ENCODE measurements around the gene SULT1C2.

GRCh38 chr2:108288534-108289106 lies at the start of gene SULT1C2:
- TF ChIP-seq, protein P1, sequence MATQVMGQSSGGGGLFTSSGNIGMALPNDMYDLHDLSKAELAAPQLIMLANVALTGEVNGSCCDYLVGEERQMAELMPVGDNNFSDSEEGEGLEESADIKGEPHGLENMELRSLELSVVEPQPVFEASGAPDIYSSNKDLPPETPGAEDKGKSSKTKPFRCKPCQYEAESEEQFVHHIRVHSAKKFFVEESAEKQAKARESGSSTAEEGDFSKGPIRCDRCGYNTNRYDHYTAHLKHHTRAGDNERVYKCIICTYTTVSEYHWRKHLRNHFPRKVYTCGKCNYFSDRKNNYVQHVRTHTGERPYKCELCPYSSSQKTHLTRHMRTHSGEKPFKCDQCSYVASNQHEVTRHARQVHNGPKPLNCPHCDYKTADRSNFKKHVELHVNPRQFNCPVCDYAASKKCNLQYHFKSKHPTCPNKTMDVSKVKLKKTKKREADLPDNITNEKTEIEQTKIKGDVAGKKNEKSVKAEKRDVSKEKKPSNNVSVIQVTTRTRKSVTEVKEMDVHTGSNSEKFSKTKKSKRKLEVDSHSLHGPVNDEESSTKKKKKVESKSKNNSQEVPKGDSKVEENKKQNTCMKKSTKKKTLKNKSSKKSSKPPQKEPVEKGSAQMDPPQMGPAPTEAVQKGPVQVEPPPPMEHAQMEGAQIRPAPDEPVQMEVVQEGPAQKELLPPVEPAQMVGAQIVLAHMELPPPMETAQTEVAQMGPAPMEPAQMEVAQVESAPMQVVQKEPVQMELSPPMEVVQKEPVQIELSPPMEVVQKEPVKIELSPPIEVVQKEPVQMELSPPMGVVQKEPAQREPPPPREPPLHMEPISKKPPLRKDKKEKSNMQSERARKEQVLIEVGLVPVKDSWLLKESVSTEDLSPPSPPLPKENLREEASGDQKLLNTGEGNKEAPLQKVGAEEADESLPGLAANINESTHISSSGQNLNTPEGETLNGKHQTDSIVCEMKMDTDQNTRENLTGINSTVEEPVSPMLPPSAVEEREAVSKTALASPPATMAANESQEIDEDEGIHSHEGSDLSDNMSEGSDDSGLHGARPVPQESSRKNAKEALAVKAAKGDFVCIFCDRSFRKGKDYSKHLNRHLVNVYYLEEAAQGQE (IDR thresholded peaks at IDR 0.05; ENCODE audit: insufficient read depth in 1 of 2, low read depth in 2 of 2, low read length in 2 of 2), result no peak
- TF ChIP-seq TAF1 (IDR thresholded peaks at IDR 0.05; ENCODE audit: borderline replicate concordance, insufficient read depth, low read length), result no peak

Data from PFSK-1 (cell line).